Measurements from ENCODE around the gene CDH22.
A peak's percentile ranks its signal among the peaks of the same experiment; 100 is the strongest.

Gene CDH22

DNA sequence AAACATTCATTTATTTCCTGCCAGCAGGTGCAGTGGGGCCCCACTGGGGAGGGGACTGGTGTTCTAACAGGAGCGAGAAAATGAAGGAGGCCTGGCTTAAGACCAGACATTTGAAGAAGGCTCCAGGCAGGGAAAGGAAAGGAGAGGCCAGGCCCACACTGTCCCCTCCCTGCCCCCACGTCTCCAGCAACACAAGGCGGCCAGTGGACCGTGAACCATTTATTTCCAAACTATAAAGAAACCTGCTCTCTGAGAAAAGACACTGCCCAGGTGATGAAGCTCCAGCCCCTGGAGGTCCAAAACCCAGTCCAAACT is 41.4 kb upstream of the CDH22 start:
- TF ChIP-seq, protein P1, sequence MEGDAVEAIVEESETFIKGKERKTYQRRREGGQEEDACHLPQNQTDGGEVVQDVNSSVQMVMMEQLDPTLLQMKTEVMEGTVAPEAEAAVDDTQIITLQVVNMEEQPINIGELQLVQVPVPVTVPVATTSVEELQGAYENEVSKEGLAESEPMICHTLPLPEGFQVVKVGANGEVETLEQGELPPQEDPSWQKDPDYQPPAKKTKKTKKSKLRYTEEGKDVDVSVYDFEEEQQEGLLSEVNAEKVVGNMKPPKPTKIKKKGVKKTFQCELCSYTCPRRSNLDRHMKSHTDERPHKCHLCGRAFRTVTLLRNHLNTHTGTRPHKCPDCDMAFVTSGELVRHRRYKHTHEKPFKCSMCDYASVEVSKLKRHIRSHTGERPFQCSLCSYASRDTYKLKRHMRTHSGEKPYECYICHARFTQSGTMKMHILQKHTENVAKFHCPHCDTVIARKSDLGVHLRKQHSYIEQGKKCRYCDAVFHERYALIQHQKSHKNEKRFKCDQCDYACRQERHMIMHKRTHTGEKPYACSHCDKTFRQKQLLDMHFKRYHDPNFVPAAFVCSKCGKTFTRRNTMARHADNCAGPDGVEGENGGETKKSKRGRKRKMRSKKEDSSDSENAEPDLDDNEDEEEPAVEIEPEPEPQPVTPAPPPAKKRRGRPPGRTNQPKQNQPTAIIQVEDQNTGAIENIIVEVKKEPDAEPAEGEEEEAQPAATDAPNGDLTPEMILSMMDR (IDR thresholded peaks at IDR 0.05; ENCODE audit: borderline replicate concordance, insufficient read depth, low read depth, low read length), result no peak
- no peak overlapping the region for H3K4me3 ChIP-seq (ENCODE audit: low read depth, low read length)

DNA sequence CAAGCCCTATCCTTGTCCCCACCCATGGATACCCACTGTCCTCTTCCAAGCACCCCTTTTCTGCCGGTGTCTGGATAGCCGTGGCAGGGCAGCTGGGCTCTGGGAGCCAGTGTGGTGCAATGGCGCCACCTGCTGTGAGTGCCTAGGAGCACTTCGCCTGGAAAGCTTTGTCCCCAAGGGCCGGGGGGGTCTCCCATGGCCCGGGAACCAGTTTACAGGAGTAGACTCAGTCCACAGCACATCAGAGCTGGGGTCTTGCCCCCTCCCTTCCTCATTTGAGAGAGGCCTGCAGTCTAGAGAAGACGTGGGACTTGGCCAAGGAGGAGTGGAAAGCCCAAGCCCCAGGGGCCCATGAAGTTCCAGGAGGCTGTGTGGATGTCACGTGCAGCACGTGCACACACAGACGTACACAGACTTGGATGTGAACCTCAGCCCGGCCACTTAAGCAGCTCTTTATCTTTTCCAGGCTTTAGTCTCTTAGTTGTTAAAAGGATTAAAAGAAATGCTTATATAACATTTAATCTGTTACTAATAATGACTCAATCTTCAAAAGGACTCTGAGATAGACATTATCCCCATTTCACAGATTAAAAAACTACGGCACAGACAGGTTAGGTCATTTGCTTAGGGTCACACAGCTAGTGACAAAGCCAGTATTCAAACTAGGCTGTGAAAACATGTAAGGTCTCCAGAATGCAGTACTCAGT is 40.9 kb upstream of the CDH22 start:
- TF ChIP-seq, protein P1 (IDR thresholded peaks at IDR 0.05; ENCODE audit: borderline replicate concordance, insufficient read depth, low read depth, low read length), result peak; percentile 81
- no peak overlapping the region for H3K4me3 ChIP-seq (ENCODE audit: low read depth, low read length)

DNA sequence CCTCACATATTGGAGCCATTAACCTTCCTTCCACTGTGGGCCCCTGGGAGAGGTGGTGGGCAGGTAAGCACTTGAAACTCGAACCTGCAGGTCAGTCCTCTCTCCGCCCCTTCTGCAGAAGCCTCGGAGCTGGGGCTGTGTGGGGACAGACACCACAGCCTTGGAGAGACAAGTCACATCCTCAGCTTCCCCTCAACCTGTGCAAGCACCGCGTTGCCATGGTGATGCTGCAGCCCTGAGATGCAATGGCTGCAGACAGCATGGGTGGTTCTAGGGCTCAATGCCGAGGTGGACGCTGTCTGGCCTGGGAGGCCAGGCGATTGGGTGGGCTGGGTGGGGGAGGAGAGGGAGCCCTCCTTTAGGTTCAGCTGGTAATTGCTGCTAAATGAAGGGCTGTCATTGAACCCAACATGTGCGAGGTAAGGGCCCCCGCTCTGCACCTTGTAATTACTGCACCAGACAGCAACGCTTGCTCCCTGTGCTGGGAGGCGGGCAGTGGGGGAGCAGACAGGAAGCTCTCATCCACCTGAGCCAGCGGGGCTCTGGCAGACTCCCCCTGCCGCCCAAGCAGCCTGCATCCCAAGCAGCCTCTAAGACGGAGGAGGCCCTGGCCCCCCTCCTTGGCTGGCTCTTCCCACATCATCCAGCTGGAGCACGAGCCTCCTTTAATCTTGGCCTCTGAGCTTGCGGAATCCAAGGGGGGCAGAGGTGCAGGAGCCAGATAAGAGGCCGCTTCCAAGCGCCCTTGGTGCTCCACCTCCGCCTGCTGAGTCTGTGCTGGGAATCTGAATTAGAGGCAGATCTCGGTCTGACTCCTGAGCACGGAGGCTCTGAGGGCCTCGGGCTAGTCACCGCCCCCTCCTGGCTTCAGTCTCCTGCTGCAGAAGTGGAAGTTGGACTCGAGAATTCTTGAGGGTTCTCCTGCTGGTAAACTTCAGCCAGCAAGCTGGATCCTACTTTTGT is 39.8 kb upstream of the CDH22 start:
- TF ChIP-seq, protein P1 (IDR thresholded peaks at IDR 0.05; ENCODE audit: borderline replicate concordance, insufficient read depth, low read depth, low read length), result no peak
- no peak overlapping the region for H3K4me3 ChIP-seq (ENCODE audit: low read depth, low read length)

DNA sequence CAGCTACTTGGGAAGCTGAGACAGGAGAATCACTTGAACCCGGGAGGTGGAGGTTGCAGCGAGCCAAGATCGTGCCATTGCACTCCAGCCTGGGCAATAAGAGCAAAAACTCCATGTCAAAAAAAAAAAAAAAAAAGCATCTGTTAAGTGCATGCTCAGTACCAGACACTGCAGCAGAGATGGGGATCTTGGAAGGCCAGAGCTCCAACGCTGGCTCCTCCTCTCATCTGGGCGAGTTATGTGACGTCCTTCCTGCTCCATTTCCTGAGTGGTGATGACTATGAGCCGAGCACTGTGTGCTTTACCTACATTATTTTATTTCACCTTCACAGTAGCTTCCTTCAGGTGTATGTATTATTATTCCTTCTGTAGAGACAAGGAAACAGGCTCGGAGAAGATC is 38.5 kb upstream of the CDH22 start:
- H3K4me3 ChIP-seq (ENCODE audit: low read depth, low read length), result no peak overlapping the region
- TF ChIP-seq, protein P1 (IDR thresholded peaks at IDR 0.05; ENCODE audit: borderline replicate concordance, insufficient read depth, low read depth, low read length), result no peak

DNA sequence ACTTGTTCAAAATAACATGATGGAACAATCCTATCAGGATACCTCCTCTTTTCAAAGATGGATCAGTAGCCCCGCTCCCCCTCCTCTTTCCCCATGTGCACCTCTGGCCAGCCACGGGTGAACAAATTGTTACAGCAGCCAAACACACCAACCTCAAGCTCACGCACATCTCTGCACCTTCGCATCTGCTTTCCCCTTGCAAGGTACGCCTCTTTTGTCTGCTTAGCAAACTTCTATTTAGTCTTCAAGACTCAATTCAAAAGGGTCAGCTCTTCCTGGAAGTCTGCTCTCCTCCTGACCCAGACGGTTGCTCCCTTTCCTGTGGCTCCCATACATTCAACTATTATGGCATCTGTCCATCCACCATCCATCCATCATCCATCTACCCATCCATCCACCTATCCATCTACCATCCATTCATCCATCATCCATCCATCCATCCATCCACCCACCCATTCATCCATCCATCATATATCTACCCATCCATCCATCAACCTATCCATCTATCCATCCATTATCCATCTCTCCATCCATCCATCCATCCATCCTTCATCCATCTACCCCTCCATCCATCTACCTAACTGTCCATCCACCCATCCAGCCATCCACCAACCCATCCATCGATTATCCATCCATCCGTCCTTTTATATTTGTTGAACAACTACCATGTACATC is 36.3 kb upstream of the CDH22 start:
- no peak overlapping the region for H3K4me3 ChIP-seq (ENCODE audit: low read depth, low read length)
- TF ChIP-seq, protein P1 (IDR thresholded peaks at IDR 0.05; ENCODE audit: borderline replicate concordance, insufficient read depth, low read depth, low read length), result no peak

DNA sequence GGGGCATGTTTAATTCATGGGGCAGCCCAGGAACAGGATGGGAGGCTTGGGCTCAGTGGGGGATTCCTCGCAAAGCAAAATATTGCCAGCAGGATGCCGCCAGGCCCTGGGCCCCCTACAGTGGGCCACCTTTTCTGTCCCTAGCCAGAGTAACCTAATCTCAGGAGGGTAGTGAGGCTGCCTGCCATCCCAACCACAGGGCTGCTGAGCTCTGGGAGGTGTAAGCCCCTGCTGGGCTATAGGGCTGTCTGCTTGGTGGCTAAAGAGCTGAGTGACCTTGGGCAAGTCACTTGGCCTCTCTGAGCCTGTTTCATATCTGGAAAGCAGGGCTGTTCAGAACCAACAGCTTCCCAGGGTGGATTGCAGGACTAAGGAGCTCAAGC is 35.7 kb upstream of the CDH22 start:
- TF ChIP-seq, protein P1 (IDR thresholded peaks at IDR 0.05; ENCODE audit: borderline replicate concordance, insufficient read depth, low read depth, low read length), result no peak
- no peak overlapping the region for H3K4me3 ChIP-seq (ENCODE audit: low read depth, low read length)

All from GM12875 (cell line).